NCI-H2081 treated with DMSO at 0.1 percent for 48 hours (cell line): ENCODE data around the gene CACNG4.

Source experiments
- DNase-seq: peaks from one replicate; lab custom pipeline; 2025; lab: John Stamatoyannopoulos, UW

Gene CACNG4

DNA sequence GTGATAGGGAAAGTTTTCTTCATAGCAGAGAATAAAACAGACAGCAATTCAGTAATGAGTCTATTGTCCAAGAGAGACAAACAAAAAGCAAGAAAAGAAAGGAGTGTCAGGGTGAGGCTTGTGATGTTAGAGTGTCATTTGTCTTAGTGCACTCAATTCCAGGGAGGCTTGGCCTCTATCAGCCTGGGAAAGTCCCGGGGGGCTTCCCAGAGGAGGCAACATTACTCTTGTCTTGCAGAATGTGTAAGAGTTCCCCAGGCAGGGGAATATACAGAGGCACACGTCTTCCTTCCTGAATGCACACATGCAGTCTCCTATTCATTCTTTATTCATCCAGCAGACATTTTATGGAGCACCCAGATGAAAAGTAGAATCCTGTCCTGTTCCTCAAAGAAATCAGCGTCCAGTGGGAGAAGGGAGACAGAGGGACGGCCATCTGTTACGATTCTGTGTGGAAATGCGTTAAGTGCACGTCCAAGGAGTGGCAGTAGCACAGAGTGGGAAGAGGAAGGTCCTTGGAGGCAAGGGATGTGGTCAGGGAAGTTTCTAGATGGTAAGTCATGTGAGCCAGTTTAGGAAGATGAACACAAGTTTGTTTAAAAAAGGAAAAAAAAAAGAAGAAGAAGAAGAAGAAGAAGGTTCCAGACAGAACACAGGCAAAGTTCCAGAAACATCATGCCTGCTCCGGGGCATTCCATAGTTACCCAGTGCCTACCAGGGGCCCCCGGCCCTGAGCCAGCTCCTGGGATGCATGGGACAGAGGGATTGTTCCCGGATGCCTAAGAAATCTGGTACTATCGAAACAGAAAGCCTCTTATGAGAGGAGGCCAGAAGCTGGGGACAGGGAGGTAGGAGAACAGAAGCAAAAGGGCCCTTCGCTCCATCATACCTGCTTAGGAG, 21.1 kb downstream of the CACNG4 start:
- no peak for DNase-seq

DNA sequence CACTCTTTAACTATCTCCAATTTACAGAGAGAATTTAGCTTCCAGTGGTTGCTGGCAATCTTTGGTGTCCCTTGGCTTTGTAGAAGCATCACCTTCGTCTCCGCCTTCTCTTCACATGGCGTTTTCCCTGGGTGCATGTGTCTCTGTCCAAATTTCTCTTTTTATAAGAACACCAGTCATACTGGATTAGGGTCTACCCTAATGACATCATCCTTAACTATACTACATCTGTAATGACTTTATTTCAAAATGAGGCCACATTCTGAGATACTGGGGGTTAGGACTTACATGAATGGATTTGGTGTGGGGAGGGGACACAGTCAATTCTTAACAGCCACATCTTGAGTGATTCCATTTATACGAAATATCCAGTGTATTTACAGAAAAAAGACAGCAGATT, 22.2 kb downstream of the CACNG4 start:
- DNase-seq: no peak

GRCh38 chr17:66987059-66987616, 22.6 kb downstream of the CACNG4 start:
- no peak for DNase-seq

DNA sequence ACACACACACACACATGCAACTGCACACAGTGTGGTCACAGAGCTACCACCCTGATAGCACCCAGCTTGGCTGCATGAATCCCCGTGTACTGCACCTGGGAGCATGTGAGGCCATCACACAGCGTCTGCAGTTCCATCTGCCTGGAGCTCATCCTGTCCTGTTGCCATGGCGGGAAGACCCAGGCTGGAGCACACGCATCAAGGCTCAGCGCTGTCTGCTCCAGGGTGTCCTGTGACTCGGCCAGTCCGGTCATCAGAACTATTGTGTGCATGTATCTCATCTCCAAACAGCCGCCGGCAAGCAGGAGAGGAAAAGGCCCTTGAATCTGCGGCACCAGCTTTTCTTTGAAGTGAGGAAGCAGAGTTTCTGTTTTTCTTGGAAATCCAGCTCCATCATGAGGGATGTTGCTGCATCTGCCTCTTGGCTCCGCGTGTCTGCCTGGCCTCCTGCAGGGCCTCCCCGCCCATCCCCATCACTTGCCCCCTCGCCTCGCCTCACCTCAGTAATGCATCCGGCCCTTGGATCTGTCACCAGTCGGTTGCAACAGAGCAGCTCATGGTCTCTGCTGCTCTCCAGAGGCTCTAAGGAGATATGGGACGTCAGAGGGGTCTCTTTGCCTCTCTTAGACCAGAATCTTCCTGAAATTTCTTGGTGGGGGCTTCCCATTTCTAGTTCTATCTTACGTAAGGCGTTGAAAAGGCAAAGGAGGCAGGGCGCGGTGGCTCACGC, 23.7 kb downstream of the CACNG4 start:
- DNase-seq: no peak

- no peak for DNase-seq
These were observed 24.6 kb downstream of the CACNG4 start for GRCh38 chr17:66989076-66989475.

- DNase-seq: no peak
These were observed 25.1 kb downstream of the CACNG4 start for GRCh38 chr17:66989579-66989978.

- DNase-seq: no peak
These were observed 25.5 kb downstream of the CACNG4 start for GRCh38 chr17:66990047-66990446.

- DNase-seq: no peak
These were observed 28.5 kb downstream of the CACNG4 start for GRCh38 chr17:66992911-66993442.

DNA sequence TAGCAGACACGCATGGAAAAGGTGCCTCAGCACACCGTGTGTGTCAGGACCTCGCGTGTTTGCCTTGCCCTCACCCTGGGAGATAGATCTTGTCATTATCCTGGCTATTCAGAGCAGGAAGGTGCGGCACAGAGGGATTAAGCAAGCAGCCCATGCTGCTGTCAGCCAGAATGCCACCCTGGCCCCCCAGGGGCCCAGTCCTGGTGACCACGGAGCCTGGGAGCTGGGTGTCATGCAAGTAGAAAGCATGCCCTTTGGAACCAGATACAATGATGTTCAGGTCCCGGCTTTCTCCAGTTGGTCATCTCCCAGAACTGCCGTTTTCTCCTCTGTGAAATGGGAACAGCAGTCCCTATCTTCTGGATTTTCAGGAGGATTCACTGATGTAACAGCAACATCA, 29.9 kb downstream of the CACNG4 start:
- no peak for DNase-seq

DNA sequence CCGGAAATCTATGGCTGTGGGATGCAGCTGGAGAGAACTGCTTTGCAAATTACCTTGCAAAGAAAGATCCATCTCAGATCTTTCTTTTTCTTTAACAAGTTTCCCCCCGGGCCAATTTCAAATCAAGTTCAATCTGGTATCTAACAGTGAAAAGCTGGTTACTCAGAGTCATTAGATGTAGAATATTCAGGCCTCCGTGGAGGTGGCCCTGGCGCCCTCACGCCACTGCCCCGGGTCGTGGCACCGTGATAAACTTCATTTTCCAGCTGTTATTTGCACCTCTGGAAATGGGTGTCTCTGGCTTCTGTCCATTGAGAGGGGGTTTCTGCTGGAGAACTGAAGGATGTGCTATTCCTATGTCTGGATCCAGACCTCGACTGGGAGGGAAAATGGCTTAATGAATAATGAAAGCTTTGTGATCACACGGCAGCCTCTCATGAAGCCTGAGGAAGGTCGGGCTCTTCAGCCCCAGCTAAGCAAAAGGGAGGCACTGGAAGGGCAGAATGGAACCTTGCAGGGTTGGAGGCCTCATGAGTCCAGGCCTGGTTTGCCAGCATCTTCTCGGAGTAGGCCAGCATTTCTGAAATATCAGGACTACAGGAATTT, 30.5 kb downstream of the CACNG4 start:
- DNase-seq: no peak

DNA sequence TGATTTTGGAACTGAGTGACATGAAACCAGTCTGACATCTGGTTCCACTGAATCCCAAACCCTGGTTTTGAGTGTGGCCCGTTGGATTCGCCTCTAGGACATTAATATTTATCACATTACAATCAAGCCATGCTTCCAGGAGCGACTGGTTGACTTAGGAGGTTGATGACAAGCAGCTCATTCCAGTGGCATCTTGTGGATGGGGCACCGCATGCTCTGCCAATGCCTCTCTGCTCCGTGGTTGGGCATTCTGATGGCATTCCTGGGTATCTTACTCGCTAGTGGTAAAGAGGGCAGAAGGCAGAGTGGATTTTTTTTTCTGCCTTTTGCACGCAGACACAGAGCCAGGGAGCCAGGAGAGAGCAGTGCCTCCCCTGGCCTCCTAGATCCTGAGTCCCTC, 31.4 kb downstream of the CACNG4 start:
- DNase-seq: no peak

GRCh38 chr17:66996926-66997325, 32.4 kb downstream of the CACNG4 start:
- no peak for DNase-seq

GRCh38 chr17:67003231-67003630, 38.7 kb downstream of the CACNG4 start:
- no peak for DNase-seq

GRCh38 chr17:67004181-67004580, 39.7 kb downstream of the CACNG4 start:
- DNase-seq: no peak

- no peak for DNase-seq
These were observed 42.8 kb downstream of the CACNG4 start for GRCh38 chr17:67007266-67007665.

GRCh38 chr17:67008101-67008500, 43.6 kb downstream of the CACNG4 start:
- no peak for DNase-seq

DNA sequence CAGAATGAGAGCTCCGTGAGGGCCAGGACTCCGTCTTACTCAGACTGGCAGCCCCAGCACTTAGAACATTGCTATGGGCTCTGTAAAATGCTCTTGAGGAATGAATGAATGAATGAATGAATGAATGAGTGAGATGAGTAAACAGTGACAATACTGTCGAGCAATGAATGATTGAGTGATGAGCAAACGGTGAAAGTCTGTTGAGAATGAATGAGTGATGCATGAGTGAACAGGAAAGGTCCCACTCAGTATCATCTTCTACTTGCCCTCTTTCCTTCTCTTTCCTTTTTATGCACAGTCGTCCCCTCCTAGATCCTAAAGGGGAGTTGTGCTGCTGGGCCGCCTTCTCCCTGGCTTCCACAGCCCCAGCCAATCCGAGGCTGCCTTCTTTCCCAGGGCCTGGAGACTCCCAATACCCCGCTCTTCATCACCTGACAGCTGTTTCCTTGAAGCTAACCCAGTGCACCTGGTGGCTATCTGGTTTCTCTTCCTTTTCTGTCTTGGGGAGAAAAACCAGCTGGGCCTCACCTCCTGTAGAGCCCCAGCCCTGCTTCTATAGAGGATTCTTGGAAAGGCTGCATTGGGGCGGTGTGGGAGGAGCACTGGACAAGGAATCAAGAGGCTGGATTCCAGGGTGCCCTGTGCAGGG, 47.1 kb downstream of the CACNG4 start:
- DNase-seq: no peak

DNA sequence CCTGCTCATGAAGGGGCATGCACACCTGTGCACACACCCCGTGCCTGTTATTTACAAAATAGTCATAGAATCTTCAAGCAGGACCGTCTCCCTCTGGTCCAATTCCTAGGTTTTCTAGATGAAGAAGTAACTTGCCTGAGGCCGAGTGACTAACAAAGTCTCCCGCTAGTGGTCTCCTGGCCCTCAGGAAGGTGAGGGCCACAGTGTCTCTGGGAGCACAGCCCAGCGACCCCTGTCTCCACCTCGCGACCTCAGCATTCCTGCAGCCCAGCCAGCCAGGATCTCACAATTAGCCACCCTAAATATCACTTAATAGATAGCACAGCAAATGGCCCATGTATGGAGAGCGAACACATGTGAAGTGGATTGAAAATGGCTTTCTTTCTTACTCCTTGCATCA, 49.4 kb downstream of the CACNG4 start:
- no peak for DNase-seq

GRCh38 chr17:67015001-67015400, 50.5 kb downstream of the CACNG4 start:
- DNase-seq: no peak

GRCh38 chr17:67016039-67016762, 51.7 kb downstream of the CACNG4 start:
- DNase-seq: no peak

GRCh38 chr17:67017910-67018309, 53.4 kb downstream of the CACNG4 start:
- no peak for DNase-seq
